Coronary artery (tissue), 2 donors: ENCODE results near the gene DPEP2NB.

Source experiments
- DNase-seq: peaks from one replicate; pipeline ENCODE4 v3.0.0-alpha.2; 2017; ENCODE audit warnings: low spot score
- H3K27ac ChIP-seq, 2 donors: fragments of 200-600 bp; sonication (generic); one replicate each; pipeline ENCODE4 v1.5.1; 2016 to 2019
- H3K4me3 ChIP-seq: fragments of 200-600 bp; sonication (generic); 2 replicates; pipeline ENCODE4 v1.5.1; 2016; ENCODE audit warnings: mild to moderate bottlenecking, moderate library complexity
- CTCF ChIP-seq: fragments of 200-600 bp; sonication (generic); IDR thresholded peaks from one replicate; pipeline ENCODE4 v1.5.1; 2019; ENCODE audit warnings: antibody characterized with exemption

Gene DPEP2NB

GRCh38 chr16:68047987-68048386, 32.3 kb upstream of the DPEP2NB start:
- no peak overlapping the region for H3K4me3 ChIP-seq
- no peak overlapping the region for H3K27ac ChIP-seq
- TF ChIP-seq CTCF, result no peak
- DNase-seq, result no peak

GRCh38 chr16:68046106-68046505, 30.4 kb upstream of the DPEP2NB start:
- no peak overlapping the region for H3K27ac ChIP-seq
- no peak overlapping the region for H3K4me3 ChIP-seq
- TF ChIP-seq CTCF, result no peak
- DNase-seq, result no peak

DNA sequence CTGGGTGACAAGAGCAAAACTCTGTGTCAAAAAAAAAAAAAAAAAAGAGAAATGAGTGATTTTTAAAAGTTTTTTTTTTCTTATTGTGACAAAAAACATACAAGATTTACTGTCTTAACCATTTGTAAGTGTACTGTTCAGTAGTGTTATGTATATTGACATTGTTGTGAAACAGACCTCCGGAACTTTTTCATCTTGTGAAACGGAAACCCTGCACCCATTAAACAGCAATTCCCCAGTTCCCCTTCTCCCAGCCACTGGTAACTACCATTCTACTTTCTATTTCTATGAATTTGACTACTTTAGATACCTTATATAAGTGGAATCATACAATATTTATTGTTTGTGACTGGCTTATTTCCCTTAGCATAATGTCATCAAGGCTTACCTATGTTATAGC, 26.1 kb upstream of the DPEP2NB start:
- DNase-seq, result no peak
- TF ChIP-seq CTCF, result no peak
- Histone ChIP-seq H3K27ac (no peak overlapping the region), H3K4me3 (no peak overlapping the region)

DNA sequence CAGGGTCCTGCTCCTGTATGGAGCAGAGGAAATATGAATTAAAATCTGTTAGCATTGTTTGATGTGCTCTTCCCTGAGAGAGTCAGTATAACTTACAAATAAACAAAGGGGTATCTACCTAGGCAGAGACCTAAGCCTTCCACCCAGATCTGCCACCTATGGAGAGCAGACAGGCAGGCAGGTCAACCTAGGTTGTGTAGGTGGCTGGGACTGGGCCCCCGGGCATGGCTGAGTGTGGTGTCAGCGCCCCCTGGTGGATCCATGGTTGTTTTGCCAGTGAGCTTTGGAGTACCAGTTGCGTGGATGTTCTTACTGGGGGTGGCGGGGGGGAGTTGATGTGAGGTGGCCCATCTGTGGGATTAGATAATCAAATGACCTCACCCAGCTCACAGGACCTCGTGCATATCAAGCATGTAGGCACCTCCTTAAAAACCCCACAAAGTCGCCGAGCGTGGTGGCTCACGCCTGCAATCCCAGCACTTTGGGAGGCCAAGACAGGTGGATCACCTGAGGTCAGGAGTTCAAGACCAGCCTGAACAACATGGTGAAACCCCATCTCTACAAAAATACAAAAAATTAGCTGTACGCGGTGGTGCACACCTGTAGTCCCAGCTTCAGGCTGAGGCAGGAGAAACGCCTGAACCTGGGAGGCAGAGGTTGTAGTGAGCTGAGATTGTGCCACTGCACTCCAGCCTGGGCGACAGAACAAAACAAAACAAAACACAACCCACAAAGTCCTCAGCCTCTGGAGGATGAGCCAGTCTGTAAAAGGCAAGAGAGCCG, 25.0 kb upstream of the DPEP2NB start:
- Histone ChIP-seq H3K27ac (no peak overlapping the region), H3K4me3 (no peak overlapping the region)
- DNase-seq, result peak; percentile 79
- peak; percentile 80 for TF ChIP-seq CTCF

- Histone ChIP-seq H3K27ac (no peak overlapping the region), H3K4me3 (no peak overlapping the region)
- no peak for DNase-seq
- no peak for TF ChIP-seq CTCF
Observed at GRCh38 chr16:68037841-68038597, 22.3 kb upstream of the DPEP2NB start.

GRCh38 chr16:68035227-68035626, 19.5 kb upstream of the DPEP2NB start:
- Histone ChIP-seq H3K27ac (no peak overlapping the region), H3K4me3 (no peak overlapping the region)
- no peak for TF ChIP-seq CTCF
- DNase-seq, result no peak

DNA sequence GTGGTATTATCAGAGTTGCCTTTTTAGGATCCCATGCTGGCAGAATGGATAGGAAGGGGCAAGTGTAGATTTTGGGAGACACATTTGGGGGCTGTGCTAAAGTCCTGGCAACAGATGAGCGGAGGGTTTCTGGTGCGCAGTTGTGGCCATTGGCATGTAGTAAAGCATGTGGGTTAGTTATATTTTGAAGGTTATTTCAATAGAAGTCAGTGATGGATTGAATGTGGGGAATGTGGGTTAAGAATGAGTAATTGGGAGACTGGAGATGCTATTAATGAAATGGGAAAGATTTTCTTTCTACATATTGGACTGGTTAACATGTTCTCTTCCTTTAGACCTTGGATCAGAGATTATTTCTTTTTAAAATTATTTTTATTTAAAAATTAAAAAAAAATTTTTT, 17.4 kb upstream of the DPEP2NB start:
- no peak for TF ChIP-seq CTCF
- no peak for DNase-seq
- H3K4me3 ChIP-seq, result no peak overlapping the region
- H3K27ac ChIP-seq, result no peak overlapping the region
